GM18519 (cell line): ENCODE measurements around the gene ZYX.
A peak's percentile ranks its signal among the peaks of the same experiment; 100 is the strongest.
"Not testable (repeated sequence)": the region's sequence is repeated elsewhere in the genome, so short reads cannot be mapped to it uniquely, and the experiment has no call there.

Experiments
- ATAC-seq: cut with Tn5 transposase; IDR thresholded peaks from one replicate; pipeline ENCODE4 v1.9.1; 2021; ENCODE audit warnings: mild to moderate bottlenecking, moderate library complexity; ENCODE audit not compliant: unreplicated experiment, low FRiP score

ZYX gene

GRCh38 chr7:143384148-143384547 is 3.0 kb downstream of the ZYX start:
- no peak for ATAC-seq

- no peak for ATAC-seq
Observed at GRCh38 chr7:143384661-143385631, 3.8 kb downstream of the ZYX start.

- ATAC-seq: peak; percentile 37
Observed at GRCh38 chr7:143385891-143386781, 5.0 kb downstream of the ZYX start.

- ATAC-seq: no peak
Observed at GRCh38 chr7:143387156-143387975, 6.2 kb downstream of the ZYX start.

- no peak for ATAC-seq
Observed at GRCh38 chr7:143388051-143388450, 6.9 kb downstream of the ZYX start.

- ATAC-seq: no peak
Observed at GRCh38 chr7:143388491-143389101, 7.5 kb downstream of the ZYX start.

- no peak for ATAC-seq
Observed at GRCh38 chr7:143389316-143390103, 8.4 kb downstream of the ZYX start.

GRCh38 chr7:143390104-143390772 is 9.1 kb downstream of the ZYX start:
- ATAC-seq: no peak

- ATAC-seq: no peak
Observed at GRCh38 chr7:143390773-143391317, 9.7 kb downstream of the ZYX start.

- no peak for ATAC-seq
Observed at GRCh38 chr7:143391462-143392404, 10.6 kb downstream of the ZYX start.

GRCh38 chr7:143392427-143392826 is 11.3 kb downstream of the ZYX start:
- not testable (repeated sequence) for ATAC-seq

GRCh38 chr7:143392875-143393266 is 11.7 kb downstream of the ZYX start:
- no peak for ATAC-seq

GRCh38 chr7:143393267-143394041 is 12.3 kb downstream of the ZYX start:
- no peak for ATAC-seq

GRCh38 chr7:143394068-143394467 is 12.9 kb downstream of the ZYX start:
- ATAC-seq: no peak

- ATAC-seq: no peak
Observed at GRCh38 chr7:143394777-143395176, 13.6 kb downstream of the ZYX start.
